CD4-positive, alpha-beta T cell treated with Interleukin-12 subunit alpha and Interleukin-12 subunit beta, for 1 hour (primary cell): ENCODE measurements around the gene KCNK2.

ENCODE experiments used
- DNase-seq: peaks from one replicate; pipeline ENCODE4 v3.0.0-alpha.2; 2020

Gene KCNK2, protein sequence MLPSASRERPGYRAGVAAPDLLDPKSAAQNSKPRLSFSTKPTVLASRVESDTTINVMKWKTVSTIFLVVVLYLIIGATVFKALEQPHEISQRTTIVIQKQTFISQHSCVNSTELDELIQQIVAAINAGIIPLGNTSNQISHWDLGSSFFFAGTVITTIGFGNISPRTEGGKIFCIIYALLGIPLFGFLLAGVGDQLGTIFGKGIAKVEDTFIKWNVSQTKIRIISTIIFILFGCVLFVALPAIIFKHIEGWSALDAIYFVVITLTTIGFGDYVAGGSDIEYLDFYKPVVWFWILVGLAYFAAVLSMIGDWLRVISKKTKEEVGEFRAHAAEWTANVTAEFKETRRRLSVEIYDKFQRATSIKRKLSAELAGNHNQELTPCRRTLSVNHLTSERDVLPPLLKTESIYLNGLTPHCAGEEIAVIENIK

DNA sequence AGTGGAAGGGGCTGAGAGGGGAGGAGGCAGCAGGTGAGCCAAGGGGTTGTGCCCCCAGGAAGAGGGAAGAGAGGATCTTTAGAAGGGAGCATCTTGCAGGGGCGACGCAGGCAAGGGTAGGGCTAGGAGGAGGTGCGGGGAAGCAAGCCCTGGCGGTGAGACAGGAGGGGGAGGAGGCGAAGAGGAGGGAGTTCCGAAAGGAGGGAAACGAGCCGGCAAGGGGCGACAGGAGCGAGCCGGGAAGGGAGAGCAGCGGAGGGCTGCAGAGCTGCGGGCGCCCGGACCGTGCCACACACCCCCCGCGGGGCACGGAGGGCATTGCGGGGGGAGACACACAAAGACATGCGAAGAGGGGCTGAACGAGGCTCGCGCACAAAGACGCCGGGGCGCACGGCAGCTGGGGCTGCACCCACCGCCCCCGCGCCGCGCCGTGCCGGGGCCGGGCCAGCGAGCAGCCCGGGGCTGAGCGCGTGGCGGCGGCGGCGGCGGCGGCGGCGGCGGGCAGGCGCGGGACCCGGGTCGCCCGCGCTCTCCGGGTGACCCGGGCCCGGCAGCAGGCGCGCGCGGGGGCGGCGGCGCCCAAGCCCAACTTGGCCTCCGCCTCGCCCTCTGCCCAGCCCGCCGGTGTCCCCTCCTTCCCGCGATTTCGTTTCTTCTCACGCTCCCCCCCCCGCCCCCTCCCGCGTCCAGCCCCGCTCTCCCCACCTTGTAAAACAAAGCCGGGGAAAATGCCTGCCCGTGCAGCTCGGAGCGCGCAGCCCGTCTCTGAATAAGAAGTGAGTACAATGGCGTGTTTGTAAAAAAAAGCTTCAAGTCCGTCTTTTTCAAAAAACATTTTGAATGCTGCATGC, at the start of gene KCNK2:
KCNK2 (plus strand) TSS at position 206 of the 851 bp plus-strand sequence. CDS start 649 bp downstream, outside the sequence.
- no peak for DNase-seq

DNA sequence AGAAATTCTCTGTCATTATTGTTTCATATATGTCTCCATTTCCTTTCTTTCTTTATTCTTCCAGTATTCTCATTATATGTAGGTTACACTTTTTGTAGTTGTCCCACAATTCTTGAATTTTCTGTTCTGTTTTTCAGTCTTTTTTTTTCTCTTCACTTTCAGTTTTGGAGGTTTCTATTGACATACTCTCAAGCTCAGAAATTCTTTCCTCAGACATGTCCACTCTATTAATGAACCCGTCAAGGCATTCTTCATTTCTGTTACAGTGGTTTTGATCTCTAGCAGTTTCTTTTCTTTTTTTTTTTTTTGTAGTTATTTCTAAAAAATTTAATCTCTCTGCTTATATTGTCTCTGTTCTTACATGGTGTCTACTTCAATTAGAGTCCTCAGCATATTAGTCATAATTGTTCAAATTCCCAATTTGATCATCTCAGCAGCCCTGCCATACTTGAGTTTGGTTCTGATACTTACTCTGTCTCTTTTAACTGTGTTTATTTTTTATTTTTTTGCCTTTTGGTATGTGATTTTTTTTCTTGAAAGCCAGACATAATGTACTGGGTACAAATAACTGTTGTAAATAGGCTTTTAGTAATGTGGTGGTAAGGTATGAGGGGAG, 49.5 kb upstream of the KCNK2 start:
- no peak for DNase-seq

DNA sequence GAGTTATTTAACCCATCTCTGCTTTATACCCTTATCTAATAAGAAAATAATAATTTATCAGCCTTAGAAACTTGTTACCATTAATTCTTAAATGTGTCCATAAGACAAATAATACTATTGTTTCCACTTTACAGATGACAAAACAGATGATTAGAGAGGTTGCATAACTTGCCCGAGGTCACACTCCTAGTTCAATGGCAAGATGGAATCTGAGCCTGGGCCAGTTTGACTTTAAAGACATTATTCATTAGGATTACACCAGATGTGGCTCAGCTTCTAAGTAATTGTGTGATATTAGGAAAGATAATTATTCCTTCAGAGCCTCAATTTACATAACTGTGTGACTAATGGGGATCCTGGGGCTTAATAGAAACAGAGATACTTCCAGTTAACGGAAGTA, 42.3 kb upstream of the KCNK2 start:
- DNase-seq = no peak

DNA sequence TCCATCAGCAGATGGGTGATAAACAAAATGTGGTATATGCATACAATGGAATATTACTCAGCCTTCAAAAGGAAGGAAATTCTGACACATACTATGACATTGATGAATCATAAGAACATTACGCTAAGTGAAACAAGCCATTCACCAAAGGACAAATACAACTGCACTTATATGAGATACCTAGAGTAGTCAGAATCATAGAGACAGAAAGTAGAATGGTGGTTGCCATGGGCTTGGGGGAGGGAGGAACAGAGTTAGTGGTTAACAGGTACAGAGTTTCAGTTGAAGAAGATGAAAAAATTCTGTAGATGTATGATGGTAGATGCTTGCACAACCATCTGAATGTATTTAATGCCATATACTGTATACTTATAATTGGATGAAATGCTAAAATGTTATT, 39.1 kb upstream of the KCNK2 start:
- DNase-seq = no peak

DNA sequence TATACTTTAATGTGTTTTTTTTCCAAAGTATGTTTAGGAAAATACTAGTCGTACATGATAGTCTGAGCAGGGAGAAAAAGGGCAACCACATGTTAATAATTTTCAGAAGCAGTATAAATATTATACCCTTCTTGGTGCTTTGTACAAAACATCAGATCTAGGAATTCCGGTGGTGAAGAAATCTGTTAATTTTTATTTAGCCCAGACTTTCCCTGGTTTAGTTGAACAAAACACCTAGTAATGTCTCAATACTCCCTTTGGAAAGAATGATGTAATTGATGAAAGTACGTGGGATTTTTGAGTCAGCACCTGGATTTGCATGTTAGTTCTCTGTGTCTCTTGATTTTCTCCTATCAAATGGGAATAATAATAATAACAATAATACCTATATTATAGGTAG, 38.4 kb upstream of the KCNK2 start:
- no peak for DNase-seq

DNA sequence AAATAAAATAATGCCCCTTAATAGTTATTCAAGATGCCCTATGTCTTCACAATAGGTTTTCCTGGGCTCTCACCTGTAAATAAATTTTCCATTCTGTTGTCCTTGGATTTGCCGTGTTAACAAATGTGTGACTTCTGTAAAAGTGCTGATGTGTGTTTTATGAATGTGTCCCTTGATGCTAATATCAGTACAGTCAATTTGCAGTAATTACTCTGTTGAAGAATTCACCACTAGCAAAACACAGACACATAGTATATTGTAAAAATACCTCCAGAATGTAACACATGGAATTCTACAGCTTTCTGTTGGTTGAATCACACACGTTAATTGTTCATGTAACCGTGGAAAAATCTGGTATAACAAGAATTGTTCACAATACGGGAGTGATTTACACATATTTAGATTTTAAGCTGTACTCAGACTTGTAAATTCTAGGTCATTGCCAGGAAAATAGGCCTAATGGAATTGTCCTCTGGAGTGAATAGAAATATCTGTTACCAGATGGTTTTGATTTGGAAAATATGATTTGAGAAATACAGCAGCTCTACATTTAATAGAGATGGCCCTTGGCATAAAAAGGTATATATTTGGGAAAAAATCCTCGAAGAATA, 36.7 kb upstream of the KCNK2 start:
- DNase-seq = no peak

DNA sequence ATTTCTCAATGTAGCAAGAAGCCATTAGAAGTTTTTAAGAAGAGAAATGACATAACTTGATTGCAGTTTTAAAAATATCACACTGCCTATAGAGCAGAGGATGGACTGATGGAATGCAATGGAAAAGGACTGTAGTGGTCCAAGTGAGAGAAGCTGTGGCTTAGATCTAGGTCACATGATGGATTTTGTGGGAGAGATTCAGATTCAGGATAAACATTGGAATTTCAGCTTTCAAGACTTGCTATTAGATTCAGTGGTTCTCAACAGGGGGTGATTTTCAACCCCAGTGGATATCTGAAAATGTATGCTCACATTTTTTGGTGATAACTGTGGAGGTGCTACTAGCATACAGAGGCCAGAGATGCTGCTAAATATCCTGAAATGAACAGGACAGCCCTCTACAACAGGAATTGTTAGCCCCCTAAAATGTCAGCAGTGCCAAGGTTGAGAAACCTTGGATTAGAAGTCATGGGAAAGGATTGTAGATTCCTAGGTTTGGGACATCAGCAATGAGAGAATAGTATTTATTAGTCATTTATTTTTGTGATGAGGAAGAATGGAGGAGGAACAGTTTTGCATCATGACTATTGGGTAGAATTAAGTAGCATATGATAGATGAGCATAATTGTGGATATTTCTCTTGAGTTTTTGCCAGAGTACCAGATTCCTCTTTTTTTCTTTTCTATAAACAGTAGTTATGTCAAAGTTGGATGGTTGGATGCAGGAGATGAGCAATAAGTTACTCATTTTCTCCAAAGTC, 30.1 kb upstream of the KCNK2 start:
- no peak for DNase-seq

DNA sequence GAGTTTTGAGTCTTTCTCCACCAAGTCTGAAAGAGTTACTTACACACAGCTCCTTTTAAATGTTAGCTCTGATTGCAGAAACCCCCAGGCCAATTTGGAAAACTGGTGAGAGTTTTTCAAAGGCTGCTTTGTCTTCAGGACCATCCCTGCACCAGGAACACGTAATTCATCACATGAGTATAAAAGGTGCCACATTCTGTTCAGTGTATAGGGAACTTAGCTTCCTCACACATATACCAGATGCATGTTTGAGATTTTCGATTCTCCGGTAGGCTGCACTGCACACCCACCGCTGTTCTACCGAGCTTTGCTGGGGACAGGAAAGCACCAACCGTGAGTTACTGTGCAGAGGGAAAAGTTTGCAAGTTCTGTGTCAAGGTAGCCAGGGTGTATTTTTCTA, 28.3 kb upstream of the KCNK2 start:
- no peak for DNase-seq

DNA sequence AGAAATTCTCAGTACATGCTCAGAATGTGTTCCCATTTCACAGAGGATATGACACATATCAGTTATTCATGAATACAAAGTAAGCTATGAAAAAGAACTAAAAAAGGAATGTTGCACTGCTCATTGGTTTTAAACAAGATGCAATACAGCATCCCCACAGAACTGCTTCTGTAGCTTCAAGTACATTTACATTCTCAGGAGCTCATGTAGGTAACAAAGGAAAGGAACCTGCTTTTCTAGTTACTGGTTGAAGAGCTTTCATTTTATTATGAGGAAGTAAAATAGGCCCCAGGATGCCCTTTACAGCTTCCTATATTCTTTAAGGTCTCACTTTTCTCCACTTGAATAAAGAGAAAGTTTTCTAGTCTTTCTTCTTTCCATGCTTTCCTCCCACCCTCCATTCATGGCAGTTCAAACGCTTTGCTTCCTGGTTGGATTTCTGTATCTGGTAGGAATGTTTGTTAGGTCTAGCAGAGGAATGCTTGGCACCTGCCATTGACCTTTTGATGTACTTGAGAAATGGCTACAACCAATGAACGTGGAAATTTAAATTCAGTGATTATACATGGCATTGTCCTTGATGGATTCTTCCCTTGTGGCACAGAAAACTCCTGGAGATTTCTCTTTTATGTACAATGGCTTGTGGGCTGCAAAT, 27.1 kb upstream of the KCNK2 start:
- DNase-seq = no peak

DNA sequence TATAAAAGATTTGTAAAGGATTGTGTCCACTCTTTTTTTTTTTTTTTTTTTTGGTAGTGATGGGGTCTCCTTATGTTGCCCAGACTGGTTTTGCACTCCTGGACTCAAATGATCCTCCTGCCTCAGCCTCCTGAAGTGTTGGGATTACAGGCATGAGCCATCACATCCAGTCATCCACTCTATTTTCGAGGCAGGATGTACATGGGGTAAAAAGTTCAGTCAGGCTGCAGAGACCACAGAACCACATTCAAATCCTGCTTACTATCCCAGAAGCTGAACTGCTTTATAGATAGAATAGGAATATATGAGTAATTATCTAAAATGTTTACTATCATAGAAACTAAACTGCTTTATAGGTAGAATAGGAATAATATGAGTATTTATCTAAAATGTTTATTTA, 26.0 kb upstream of the KCNK2 start:
- DNase-seq = no peak

DNA sequence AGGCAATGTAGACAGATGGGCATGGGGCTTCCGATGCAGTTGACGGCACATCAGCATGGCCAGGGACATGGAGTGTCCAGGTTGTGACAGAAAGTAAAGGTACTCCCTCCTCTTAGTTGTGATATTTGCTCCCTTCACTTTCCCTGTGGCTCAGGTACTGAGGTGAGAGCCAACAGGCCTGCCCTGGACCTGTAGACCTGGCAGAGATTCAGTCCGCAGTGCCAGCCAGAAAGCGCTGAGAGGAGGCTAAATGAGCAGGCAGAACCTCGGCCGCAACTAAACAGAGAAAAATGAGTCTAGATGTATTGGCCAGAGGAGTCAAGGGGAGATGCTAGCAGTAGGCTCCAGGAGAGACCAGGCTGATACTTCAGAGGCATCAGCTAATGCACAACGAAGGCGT, 22.6 kb upstream of the KCNK2 start:
- no peak for DNase-seq

DNA sequence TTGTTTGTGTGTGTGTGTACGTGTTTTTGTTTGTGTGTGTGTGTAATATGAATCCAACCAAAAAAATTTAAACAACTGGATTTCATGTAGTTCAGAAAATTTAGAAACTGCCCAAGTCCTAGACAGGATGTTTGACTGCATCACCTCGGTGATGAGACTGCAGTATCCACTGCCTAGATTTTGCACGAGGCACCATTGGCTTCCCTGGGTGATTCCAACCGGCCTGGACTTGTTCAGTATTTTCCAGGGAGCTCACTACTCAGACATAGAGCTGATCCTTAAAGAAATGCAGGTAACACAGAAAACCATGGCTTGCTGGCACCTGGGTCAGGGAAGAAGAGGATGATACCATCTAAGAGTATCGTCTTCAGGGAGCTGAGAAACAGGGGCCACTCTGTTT, 18.2 kb upstream of the KCNK2 start:
- no peak for DNase-seq

DNA sequence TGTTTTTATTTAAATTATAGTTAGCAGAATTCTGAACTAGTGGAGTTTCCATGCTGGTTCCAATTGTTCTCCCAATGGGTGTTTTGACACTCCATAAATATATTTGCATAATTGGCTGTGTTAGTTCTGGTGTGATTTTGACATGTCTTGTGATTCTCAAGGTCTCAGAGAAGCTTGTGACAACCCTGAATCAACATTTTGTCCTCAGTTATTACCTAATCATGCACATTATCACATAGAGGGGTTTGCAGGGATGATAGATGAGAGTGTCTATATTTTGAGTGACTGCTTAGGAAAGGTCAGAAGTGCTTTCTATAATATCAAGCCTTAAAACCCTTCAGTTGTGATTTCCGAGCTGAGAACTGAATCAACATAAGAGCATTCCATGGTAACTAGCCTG, 11.5 kb upstream of the KCNK2 start:
- no peak for DNase-seq

DNA sequence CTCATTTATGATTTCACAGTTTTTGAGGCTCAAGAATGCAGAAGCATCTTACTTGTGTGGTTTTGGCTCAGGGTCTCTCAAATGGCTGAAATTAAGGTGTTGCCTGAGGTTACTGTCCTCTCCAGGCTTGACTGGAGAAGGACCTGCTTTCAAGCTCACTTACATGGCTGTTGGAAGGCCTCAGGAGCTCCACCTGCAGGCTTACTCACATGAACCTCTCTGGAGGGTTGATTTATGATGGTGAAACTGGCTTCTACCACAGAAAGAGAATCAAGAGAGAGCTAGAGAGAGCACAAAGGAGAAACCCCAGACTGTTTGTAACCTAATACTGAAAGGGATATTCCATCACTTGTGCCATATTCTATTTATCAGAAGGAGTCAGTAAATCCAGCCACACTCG, 6.2 kb upstream of the KCNK2 start:
- DNase-seq = no peak

DNA sequence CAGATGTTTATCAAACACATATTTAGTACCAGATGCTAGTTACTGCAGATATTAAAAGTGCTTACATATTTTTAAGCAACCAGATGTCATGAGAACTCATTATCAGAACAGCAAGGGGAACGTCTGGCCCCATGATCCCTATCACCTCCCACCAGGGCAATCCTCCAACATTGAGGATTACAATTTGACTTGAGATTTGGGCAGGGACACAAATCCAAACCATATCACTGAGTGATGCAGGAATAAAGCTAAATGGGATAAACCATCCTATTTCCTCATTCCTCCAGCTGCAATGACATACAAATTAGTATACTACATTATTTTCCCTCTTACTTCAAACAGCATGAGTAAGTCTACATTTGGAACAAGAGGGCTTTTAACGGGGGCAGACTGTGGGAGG, 3.1 kb upstream of the KCNK2 start:
- DNase-seq = no peak

DNA sequence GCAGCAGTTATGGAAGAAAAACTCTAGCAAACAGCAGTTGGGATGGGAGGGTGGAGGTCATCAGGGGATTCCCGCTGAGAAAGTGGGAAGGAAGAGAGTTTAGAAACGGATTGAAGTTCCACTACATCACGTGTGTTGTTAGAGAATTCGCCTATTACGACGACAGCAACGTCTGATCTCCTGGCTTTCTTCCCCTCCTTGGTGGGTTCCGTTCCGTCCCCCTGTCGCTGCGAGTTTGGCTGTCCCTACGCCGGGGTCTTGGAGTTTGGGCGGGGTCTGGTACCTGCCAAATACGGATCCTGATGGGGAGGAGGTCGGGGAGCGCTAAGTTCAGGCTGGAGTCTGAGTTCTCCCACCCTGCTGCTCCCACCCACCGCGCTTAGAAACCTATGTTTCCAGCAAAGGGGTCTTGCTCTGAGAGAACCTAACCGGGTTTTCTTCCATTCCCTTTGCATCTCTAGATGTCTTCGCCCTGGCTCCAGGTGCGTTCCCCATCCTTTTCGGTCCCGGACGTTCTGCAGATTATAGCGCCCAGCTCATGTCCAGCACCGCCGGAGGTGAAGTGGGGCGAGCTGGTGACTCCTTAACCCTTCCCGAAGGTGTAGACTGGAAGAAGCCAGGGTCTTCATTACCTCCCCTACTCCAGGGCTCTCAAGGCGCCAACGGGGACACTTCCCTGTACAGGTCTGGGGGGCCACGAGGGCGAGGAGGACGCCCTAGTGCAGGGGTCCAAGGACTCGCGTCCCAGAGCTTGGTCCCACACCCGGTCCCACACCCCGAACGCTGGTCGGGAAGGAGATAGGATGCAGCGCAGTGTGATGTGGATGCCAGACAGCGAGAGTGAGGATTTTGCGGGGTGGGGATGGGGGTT, 641 bp upstream of the KCNK2 start:
- no peak for DNase-seq

DNA sequence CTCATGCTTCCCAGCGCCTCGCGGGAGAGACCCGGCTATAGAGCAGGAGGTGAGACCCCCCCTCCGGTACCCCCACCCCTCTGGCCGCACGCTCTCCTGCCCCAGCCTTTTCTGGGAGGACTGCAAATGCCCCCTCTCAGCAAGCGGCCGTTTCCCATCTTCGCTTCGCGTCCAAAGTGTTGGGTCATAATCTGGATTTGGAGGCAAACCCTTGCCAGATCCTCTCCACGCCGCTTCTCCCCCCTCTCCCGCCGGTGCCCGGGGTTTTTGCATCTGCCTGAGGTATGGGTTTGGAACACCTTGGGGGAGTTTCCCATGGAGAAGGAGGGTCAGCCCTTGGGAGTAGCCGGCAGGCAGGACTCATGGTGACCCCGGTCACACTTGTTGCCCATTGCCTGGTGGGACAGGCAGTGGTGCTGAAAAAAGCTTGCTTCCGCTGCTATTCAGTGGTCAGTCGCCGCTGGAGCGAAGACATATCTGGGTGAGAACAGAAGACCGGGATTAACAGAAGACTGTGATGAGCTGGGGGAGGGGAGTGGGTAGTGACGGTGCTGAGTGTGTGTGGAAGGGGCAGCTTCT, 935 bp downstream of the KCNK2 start:
- DNase-seq = no peak

DNA sequence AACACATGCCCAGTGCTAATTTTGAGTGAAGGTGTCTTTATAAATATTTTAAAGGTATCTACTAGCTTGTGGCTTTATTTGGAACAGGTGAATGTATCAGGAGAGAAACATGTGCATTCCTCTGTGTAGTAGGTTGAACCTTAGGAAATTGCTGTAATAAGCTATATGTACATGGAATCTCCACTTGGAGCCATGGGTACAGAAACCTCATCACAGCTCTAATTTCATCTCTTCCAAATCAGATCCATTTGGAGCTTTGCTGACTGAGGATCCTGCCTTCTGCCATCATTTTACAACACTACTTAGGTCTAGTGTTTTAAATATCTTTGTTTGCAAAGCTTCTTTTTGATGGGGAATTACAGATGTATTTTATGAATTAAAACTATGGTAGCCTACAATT, 2.1 kb downstream of the KCNK2 start:
- no peak for DNase-seq

DNA sequence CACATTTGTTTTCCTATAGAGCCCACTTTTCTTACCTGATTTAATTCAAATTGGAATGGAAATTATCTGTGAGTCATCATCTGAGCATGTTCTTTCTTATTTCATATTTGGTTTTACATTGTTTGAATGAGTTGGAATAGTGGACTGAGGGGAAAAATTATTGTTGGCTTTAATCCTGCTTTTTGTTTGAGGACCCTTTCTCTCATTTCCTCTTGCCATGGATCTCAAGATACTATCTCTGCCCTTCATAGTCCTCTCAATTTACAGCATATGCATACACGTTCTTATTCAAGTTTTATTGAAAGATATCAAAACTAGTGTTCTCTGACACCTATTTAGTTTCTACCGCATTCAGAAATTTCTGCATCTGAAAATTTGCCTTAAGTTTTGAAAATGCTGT, 5.1 kb downstream of the KCNK2 start:
- no peak for DNase-seq

DNA sequence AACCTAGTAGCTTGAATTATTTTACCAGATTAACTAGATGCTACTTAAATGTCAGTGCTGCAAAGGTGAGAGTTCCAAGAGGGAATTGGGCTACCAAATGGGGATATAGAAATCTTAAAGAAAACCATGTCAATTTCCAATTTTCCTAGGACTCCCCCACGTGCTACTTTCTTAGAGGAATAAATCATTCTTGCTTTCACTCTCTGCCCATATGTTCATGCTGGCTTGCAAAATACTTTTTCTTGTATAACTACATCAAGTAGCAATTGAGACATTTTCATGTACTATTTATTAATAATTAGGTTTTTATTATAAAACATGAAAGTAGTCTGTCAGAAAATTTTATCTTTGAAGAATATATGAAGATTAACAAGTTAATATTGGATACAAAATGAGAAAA, 11.8 kb downstream of the KCNK2 start:
- DNase-seq = no peak

DNA sequence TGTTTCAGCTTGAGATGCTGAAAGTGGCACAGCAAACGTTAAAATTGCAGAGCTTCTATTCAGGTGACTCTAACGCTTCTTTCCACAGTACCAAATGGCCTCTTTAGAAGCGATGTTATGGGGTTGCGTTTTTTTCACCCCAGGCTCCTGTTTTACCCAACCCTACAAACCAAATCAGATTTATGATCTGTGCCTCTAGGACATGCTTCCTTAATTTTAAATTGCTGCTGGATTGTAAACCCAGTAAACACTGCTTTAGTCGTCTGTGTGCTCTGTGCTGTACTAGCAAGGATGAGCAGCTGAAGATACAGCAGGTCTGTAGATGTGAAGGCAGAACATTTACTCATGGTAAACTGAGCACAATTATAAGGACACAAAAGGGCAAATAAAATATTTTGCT, 13.0 kb downstream of the KCNK2 start:
- DNase-seq = no peak
